SU-DHL-6 (cell line): ENCODE measurements around the gene NIPA2.

Experiments used
- CTCF ChIP-seq: fragments of 200-600 bp; sonication (generic); IDR thresholded peaks from one replicate; pipeline ENCODE4 v1.5.1; 2017; ENCODE audit warnings: antibody characterized with exemption, mild to moderate bottlenecking, low read length, moderate library complexity; ENCODE audit not compliant: insufficient read depth, poor library complexity, severe bottlenecking
- EZH2phosphoT487 ChIP-seq: fragments of 200-600 bp; sonication (generic), shearing (Covaris generic); conservative IDR thresholded peaks from 2 replicates; pipeline ENCODE4 v1.6.1; 2018; ENCODE audit warnings: mild to moderate bottlenecking, antibody characterized with exemption, low read length, moderate library complexity, mixed read lengths

- TF ChIP-seq CTCF (no peak), EZH2phosphoT487 (no peak)
These were observed 79.1 kb downstream of the NIPA2 start for GRCh38 chr15:22917556-22917955.
